NCI-H524 (cell line): Measurements from ENCODE around the gene RNF32.

Source experiments
- DNase-seq, 2 experiments: peaks; one replicate each; lab custom pipeline; 2025; lab: John Stamatoyannopoulos, UW

Gene RNF32

DNA sequence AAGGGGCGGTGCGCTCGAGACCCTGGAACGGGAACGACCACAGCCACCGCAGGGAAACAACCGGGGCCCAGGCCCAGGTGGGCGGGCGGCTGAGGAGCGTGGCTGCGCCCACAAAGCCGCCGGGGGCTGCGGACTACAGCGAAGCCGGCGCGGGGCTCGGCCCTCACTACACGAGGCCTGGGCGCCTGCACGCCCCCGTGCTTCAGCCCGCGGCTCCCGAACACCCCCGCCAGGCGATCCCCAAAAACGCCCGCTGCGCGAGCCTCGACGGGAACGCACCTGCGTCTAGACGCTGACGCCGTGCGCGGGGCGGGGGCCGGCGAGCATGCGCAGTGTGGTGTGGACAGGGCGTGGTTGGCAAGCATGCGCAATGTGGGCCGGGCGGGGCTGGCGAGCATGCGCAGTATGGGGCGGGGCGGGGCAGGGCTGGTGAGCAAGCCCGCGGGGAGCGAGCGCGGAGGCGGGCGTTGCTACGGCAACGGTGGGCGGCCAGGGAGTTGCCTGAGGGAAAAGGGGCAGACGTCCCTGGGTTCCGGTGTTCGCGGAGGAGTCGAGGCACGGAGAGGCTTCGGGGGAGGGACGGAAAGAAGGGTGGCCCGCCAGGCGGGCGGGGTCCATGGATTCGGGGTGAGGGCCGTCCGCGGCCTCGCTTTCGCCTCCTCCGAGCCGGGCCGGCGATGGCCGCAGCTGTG, at the start of gene RNF32:
Gene RNF32, plus strand, starts transcription at position 518 of the 692 bp plus-strand sequence. CDS start 3,104 bp downstream, outside the sequence.
- DNase-seq = peak; percentile 68 to 85

DNA sequence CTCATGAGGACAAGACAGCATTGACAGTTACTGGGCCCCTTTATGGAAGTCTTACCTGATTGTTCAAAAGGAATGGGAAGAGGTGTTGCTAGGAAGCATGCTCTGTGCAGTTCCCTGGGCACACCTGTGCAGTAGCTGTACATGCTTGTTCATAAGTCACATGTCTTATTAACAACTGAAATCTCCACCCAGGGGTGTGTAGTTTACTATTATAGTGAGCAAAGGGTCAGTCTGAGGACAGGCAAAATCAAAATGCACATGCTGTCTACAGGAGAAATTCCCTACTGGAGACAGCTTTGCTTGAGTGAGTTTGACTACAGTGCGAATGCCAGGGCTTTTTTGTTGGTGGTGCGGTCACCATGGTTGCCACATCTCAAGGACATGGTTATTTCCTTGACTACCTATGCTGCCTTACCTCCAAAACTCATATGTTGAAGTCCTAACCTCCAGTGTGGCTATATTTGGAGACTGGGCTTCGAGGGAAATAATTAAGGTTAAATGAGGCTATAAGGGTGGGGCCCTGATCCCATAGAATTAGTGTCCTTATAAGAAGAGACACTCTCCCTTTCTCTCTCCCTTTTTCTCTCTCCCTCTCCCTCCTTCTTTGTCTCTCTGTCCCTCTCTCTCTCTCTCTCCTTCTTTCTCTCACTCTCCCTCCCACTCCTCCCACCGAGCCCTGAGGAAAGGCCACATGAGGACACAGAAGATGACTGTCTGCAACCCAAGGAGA, 48.3 kb upstream of the RNF32 start:
- DNase-seq = no peak

- no peak for DNase-seq
Measured at GRCh38 chr7:156594283-156595080, 46.1 kb upstream of the RNF32 start.

- no peak for DNase-seq
Measured at GRCh38 chr7:156600496-156600895, 40.1 kb upstream of the RNF32 start.

GRCh38 chr7:156602283-156602682, 38.3 kb upstream of the RNF32 start:
- DNase-seq = no peak

DNA sequence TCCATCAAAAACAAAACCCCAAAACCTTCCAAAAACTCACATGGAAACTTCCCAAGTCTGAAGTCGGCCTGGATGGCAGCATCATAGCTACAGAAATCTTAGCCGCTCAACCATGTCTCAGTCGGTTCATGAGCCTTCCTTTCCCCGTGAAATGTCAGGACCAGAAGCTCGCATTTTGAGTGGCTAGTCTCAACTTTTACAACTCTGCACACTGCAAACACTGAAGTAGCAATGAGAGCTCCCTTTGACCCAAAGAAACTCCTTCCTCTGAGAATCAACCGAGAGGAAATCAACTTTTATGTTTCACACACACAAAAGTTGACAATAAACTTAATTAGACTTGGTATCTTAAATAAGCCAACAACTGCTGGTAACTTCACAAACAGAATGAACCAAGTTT, 37.6 kb upstream of the RNF32 start:
- DNase-seq = no peak

DNA sequence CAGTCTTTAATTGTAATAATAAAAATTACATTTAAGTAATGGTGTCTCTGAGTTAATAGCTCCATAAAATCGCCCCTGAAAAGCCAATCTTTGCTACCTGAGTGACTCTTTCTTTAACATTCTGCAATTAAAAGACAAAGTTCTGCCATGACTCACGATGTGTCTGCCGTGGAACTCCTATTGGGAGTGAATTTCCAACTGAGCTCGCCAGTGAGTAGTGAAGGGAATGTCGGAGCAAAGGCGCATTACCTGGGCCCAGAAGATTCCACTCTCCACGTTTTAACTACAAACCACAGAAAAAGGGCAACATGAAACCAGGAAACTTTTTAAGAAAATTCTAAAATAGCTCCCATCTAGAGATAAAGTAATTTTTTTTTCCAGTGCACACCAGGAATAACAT, 36.9 kb upstream of the RNF32 start:
- no peak for DNase-seq

GRCh38 chr7:156604311-156604710, 36.3 kb upstream of the RNF32 start:
- no peak for DNase-seq

GRCh38 chr7:156604836-156605695, 35.5 kb upstream of the RNF32 start:
- no peak for DNase-seq

- no peak for DNase-seq
Measured at GRCh38 chr7:156606135-156606534, 34.4 kb upstream of the RNF32 start.

- DNase-seq = no peak
Measured at GRCh38 chr7:156606691-156607331, 33.8 kb upstream of the RNF32 start.

DNA sequence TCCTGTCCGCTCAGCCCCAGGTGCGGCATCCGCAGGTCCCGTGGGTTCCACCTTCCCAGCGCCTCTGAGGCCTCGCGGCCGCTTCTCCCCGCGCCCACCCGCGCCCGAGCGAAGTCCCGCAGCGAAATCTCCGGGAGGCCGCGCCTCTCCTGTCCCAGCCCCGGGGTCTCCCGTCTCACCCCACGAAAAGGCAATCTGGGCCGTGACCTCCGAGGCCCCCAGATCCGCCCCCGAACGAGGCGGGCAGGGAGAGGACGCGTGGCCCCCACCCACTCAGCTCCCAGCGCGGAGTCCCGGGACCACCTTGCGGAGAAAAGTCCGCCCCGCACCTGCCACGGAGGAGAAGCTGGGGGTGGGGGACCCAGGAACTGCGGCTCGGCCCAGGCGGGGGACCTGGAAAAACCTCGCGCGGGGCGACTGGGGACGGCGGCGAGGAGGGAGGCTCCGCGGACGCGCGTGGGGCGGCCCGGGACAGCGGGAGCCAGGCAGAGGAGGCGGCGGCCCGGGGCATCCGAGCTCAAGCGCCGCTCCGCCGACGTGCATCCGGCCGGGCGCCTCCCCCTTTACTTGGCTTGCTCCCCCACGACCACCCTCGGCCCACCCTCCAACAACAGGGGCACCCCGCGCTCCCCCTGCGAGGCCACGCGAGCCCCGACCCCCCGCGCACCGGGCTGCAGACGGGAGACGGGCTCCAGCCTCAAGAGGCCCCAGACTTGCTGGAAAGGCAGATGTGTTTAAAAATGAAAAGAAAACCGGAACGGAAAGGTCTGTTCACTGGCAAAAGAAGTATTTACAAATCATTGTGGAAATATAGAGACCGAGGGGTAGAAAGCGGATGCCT, 33.0 kb upstream of the RNF32 start:
- no peak for DNase-seq

- DNase-seq = no peak
Measured at GRCh38 chr7:156608173-156608478, 32.4 kb upstream of the RNF32 start.

- no peak for DNase-seq
Measured at GRCh38 chr7:156609010-156609877, 31.3 kb upstream of the RNF32 start.

- no peak for DNase-seq
Measured at GRCh38 chr7:156610130-156610529, 30.4 kb upstream of the RNF32 start.

- DNase-seq = no peak
Measured at GRCh38 chr7:156610601-156611000, 30.0 kb upstream of the RNF32 start.

DNA sequence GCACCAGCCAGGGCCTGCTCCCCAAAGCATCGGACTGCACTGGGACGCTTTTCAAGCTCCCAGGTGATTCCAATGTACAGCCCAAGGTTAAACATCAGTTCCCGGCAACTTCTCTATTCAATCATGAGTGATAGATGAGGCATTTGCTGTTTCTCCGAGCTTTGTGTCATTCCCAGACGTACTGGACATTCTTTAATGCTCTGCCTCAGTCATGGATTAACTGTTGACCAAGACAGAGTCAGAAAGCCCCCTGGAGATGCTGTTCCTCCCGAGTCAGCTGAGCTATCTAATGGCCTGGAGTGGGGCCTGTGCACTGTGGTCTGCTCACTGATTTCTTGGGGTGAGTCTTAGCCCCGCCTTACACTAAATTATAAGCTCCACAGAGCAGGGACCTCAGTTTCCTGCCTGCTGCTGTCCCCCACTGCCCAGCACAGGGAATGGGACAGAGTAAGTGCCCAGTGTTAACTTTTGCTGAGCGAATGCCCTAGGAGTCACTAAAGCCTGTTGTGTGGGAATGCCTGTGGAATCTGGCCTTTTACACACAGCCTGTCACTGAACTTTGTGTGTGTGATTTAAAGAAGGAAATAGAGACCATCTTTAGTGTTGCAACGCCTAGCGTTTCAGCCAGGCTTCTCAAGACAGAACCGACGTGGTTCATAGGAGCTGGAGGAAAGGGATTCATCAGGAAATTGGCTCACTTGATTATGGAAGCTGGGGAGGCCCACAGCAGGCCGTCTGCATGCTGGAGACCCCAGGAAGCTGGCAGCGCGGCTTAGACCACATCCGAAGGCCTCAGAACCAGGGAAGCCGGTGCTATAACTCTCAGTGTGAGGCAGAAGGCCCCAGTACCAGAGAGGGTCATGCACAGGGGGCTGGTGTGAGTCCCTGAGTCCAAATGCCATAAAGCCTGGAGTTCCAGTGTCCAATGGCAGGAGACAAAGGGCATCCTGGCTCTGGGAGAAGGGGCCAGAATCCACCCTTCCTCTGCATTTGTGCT, 29.3 kb upstream of the RNF32 start:
- no peak for DNase-seq

DNA sequence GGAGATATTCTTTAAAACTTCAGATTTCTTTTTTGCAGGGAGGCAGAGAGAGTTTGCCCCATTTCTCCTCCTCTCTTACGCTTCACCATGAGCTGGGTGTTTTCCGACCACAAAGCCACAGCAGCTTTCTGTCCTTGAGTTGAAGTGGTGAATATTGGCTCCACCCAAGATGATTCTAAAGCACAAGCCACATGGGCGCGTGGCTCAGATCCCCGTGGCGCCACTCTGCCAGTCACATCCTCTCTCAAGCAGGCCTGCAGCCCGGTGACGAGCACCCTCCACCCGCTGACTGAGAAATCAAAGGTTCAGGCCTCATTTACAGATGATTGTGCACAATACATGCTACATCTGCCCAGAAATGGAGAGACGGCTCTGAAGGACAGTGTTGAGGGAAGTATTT, 27.6 kb upstream of the RNF32 start:
- DNase-seq = no peak
